Measurements from ENCODE around the gene ENOSF1. TPM values are rescaled to one million over a fixed set of nuclear protein-coding genes. Genes with fewer than 3 reads are reported as not detected.

The ENOSF1 gene
- polyA plus RNA-seq, 2 of the 4 experiments (the other 2 are of a cell fraction): 27.3 to 30.0 TPM

- FAIRE-seq: no peak
- H3K27ac ChIP-seq: no peak overlapping the region
- 94% methylated on average over 7 of the region's 8 CpGs for WGBS (ENCODE audit: missing lambda C conversion rate)
- no peaks in the 10 kb centered on the region for H3K9me3 ChIP-seq
- TF ChIP-seq HOXB13 (CRISPR knock-in tag; IDR thresholded peaks at IDR 0.05; ENCODE audit: low read depth) (no peak), EP300 (IDR thresholded peaks at IDR 0.05) (no peak), EHMT2 (IDR thresholded peaks at IDR 0.05; ENCODE audit: low read depth) (no peak)
- ChIA-PET CTCF (no interaction called here), POLR2A (no interaction called here)
- no peak; a peak in 1 of 6 replicates for ATAC-seq
- H3K4me3 ChIP-seq: no peak overlapping the region
- DNase-seq (ENCODE audit: low read depth in 1 of 2, low spot score in 1 of 2): no peak
- no peak overlapping the region for H3K4me2 ChIP-seq
- H3K4me1 ChIP-seq: 0 out of 3 replicates have a peak, but pooled peaks cover 3% of the 10 kb centered on the region
Measured at GRCh38 chr18:669077-669476, 43.4 kb downstream of the ENOSF1 start.

GRCh38 chr18:668260-668659 is 44.2 kb downstream of the ENOSF1 start:
- TF ChIP-seq CTCF (IDR thresholded peaks at IDR 0.05) (no peak), ATOH8 (CRISPR knock-in tag; IDR thresholded peaks at IDR 0.05; ENCODE audit: low read depth) (no peak), HES2 (IDR thresholded peaks at IDR 0.05) (no peak), ZC3H11A (IDR thresholded peaks at IDR 0.05) (no peak), HMGXB4 (CRISPR knock-in tag; IDR thresholded peaks at IDR 0.05; ENCODE audit: borderline replicate concordance) (no peak), BCL3 (IDR thresholded peaks at IDR 0.05) (no peak), PBX3 (IDR thresholded peaks at IDR 0.05) (no peak), EP300 (IDR thresholded peaks at IDR 0.05) (no peak), NR3C1 (IDR thresholded peaks at IDR 0.05) (no peak), RFX5 (IDR thresholded peaks at IDR 0.05) (no peak), HEYL (CRISPR knock-in tag; IDR thresholded peaks at IDR 0.05) (no peak), PHF8 (IDR thresholded peaks at IDR 0.05; ENCODE audit: borderline replicate concordance, low read depth) (no peak), CEBPB (IDR thresholded peaks at IDR 0.05) (no peak), HOXA7 (CRISPR knock-in tag; IDR thresholded peaks at IDR 0.05) (no peak), KDM1A (IDR thresholded peaks at IDR 0.05; ENCODE audit: low read depth) (no peak), TP53 (CRISPR knock-in tag; IDR thresholded peaks at IDR 0.05) (no peak), POLR2A (IDR thresholded peaks at IDR 0.05; ENCODE audit: low read length) (no peak), FOSL2 (IDR thresholded peaks at IDR 0.05) (no peak), FOSL2 (CRISPR knock-in tag; IDR thresholded peaks at IDR 0.05) (no peak), ELK1 (IDR thresholded peaks at IDR 0.05; ENCODE audit: low read depth, low read length) (no peak)
- no peak overlapping the region for H3K27ac ChIP-seq
- 0 out of 3 replicates have a peak, but pooled peaks cover 3% of the 10 kb centered on the region for H3K4me1 ChIP-seq
- WGBS (ENCODE audit: missing lambda C conversion rate): 23% methylated on average over 1 of the region's 1 CpG
- H3K9me3 ChIP-seq: no peaks in the 10 kb centered on the region
- FAIRE-seq (no peak), ATAC-seq (no peak; a peak in 1 of 6 replicates), DNase-seq (ENCODE audit: low read depth in 1 of 2, low spot score in 1 of 2) (no peak)
- H3K4me3 ChIP-seq: no peak overlapping the region
- POLR2A ChIA-PET: interaction anchor here (1.0 kb wide), 1 partner anchor 10 kb away, joined by 3 read pairs; no protein-coding TSS in a partner anchor
- H3K4me2 ChIP-seq: no peak overlapping the region
- CTCF ChIA-PET: no interaction called here

Data from A549 (cell line).